ENCODE measurements around the gene POLR2C. TPM values are rescaled to one million over a fixed set of nuclear protein-coding genes. Genes with fewer than 3 reads are reported as not detected.

Gene POLR2C
- 54.9 TPM for total RNA-seq
- polyA plus RNA-seq = 75.1 TPM

DNA sequence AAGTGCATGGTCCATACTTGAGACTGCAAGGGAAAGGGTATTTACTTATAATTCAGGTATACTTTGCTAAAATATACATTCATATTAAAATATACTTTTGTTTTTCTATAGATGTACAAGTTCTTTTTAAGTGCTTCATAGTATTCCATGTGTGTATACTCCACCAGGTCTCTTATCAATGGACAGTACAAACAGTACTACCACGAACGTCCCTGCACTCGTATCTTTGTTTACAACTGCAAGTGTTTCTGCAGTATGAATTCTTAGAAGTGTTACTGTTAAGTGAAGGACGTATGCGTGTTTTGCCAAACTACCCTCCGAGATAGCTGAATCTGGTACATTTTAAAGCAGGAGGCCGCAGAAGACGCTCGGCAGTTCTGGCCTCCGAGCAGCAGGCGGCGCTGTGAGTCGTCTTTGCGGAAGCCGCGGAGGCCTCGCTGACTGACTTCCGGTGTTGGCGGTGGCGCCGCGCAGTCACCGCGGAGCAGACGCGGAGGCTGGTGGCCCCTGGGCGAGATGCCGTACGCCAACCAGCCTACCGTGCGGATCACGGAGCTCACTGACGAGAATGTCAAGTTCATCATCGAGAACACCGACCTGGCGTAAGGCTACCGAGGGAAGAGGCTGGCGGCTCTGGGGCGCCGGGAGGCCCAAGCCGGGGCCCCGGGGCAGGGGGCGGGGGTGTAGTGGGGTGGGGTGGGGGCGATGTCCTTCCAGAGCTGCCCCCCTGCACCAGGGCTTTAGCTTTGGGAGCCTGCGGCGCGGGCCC lies at the start of gene POLR2C:
Gene POLR2C, plus strand, starts transcription at position 471 of the 769 bp plus-strand sequence. Its CDS starts 46 bp downstream, at position 517.
- no peak for DNase-seq (ENCODE audit: extremely low spot score)
- peak within 1 kb of the TSS; percentile 59 for H3K27ac ChIP-seq (ENCODE audit: low read depth)
- peak within 1 kb of the TSS; percentile 98 for H3K4me3 ChIP-seq (ENCODE audit: low read depth, low read length)
- peaks cover 5% of the 10 kb centered on the region for H3K36me3 ChIP-seq (ENCODE audit: insufficient read depth)
- H3K4me1 ChIP-seq (ENCODE audit: insufficient read depth) = no peaks in the 10 kb centered on the region
- under 1% methylated on average over 47 of the region's 47 CpGs for WGBS

DNA sequence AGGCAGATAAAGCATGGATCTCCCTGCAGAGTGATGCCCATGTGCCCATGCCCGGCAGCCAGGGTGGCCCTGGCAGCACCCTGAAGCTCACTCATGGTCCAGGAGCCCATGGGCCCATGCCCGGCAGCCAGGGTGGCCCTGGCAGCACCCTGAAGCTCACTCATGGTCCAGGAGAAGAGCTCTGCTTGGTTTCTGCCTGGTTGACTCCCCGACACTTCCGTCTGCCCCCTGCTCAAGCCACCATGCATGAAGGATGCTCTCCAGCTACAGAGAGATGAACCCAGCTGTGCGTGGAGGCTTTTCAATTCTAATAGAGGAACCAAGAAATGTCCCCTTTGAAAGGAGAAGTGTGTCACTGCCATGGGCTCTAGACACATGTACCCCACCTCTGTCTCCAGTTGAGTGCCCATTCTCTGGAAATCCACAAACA lies 49.2 kb upstream of the POLR2C start:
- Histone ChIP-seq H3K4me1 (ENCODE audit: insufficient read depth) (no peaks in the 10 kb centered on the region), H3K4me3 (ENCODE audit: low read depth, low read length) (no peak overlapping the region), H3K27ac (ENCODE audit: low read depth) (no peak overlapping the region), H3K36me3 (ENCODE audit: insufficient read depth) (no peaks in the 10 kb centered on the region)
- no peak for DNase-seq (ENCODE audit: extremely low spot score)
- WGBS = 91% methylated on average over 5 of the region's 5 CpGs

DNA sequence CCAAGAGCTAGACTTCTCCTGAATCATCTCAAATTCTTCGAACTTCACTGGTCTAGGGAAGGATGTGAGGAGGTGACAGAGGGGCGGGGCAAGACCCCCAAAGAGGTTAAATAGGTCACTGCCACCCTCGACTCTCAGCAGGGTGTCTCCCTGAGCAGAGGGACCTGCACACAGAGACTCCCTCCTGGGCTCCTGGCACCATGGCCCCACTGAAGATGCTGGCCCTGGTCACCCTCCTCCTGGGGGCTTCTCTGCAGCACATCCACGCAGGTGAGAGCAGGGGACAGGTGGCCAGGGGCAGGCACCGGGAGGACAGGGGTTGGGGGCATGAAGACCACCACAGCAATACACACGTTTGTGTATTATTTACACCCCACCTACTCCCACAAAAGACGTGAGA lies 48.7 kb upstream of the POLR2C start:
- WGBS = 78% methylated on average over 7 of the region's 7 CpGs
- no peak overlapping the region for H3K27ac ChIP-seq (ENCODE audit: low read depth)
- no peak overlapping the region for H3K4me3 ChIP-seq (ENCODE audit: low read depth, low read length)
- H3K4me1 ChIP-seq (ENCODE audit: insufficient read depth) = no peaks in the 10 kb centered on the region
- H3K36me3 ChIP-seq (ENCODE audit: insufficient read depth) = no peaks in the 10 kb centered on the region
- DNase-seq (ENCODE audit: extremely low spot score) = no peak

DNA sequence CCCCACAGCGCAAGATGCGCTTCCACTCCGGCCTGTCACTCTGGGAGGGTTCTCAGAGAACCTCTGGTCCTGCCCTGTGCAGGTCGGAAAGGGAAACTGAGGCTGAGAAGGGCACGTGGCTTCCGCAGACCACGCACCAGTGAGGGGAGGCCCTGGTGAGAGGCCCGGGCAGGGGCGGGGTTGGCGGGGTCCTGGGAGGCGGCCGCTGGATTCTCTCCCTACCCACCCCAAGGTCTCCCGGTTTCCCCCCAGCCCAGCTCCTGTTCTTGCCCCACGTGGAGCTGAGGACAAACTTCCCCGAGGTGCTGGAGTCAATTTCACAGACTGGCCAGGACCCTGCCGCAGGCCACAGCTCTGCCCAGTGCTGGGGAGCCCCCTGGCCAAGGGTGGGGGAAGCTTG lies 46.4 kb upstream of the POLR2C start:
- Histone ChIP-seq H3K36me3 (ENCODE audit: insufficient read depth) (no peaks in the 10 kb centered on the region), H3K4me3 (ENCODE audit: low read depth, low read length) (no peak overlapping the region), H3K27ac (ENCODE audit: low read depth) (no peak overlapping the region), H3K4me1 (ENCODE audit: insufficient read depth) (no peaks in the 10 kb centered on the region)
- no peak for DNase-seq (ENCODE audit: extremely low spot score)
- WGBS = 88% methylated on average over 16 of the region's 16 CpGs

DNA sequence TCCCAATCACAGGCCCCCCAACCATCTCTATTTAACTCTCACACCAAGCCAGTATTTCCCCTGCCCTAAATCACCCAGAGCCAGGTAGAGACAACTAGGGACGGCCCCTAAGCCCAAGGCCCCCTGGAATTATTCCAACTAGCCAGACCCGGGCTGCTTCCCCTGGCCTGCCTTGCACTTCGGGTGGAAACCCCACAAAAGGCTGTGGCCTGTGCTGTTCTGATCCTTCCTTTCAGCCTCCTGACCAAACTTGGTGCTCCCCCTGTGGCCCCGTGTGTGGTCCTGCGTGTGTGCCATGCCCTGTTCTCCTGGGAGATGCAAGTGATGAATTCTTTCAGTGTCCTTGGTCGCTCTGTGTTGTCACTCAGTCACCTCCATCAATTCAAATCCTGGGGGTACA lies 43.0 kb upstream of the POLR2C start:
- Histone ChIP-seq H3K36me3 (ENCODE audit: insufficient read depth) (no peaks in the 10 kb centered on the region), H3K4me1 (ENCODE audit: insufficient read depth) (no peaks in the 10 kb centered on the region), H3K27ac (ENCODE audit: low read depth) (no peak overlapping the region), H3K4me3 (ENCODE audit: low read depth, low read length) (no peak overlapping the region)
- WGBS = 72% methylated on average over 6 of the region's 6 CpGs
- DNase-seq (ENCODE audit: extremely low spot score) = no peak

DNA sequence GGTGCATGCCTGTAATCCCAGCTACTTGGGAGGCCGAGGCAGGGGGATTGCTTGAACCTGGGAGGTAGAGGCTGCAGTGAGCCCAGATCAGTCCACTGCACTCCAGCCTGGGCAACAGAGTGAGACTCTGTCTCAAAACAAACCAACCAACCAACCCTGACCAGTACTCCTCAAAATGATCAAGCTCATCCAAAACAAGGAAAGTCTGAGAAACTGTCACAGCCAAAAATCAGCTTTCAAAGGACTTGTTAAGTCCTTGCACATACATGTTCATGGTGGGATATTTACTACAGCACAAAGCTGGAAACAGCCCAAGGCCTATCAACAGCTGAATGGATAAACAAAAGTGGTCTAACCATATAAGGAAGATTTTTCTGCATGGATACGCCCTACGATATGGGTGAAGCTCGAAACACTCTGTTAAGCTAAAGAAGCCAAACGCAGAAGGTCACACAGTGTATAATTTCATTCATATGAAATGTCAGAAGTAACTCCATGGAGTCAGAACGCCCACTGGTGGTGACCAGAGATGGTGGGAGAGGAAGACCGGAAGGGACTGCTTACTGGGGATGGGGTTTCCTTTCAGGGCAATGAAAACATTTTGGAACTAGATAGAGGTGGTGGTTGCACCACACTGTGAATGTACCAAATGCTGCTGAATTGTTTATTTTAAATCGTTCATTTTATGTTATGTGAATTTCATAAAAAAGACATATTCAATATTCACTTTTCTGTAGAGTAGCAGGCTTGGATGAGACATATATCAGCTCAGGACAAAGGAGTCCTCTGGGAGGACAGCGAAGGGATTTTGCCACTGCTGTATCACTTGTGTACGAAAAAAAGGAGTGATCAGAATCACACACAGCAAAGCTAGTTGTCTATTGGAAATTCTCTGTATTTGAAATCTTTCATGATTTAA lies 40.2 kb upstream of the POLR2C start:
- Histone ChIP-seq H3K4me3 (ENCODE audit: low read depth, low read length) (no peak overlapping the region), H3K27ac (ENCODE audit: low read depth) (no peak overlapping the region), H3K4me1 (ENCODE audit: insufficient read depth) (no peaks in the 10 kb centered on the region), H3K36me3 (ENCODE audit: insufficient read depth) (no peaks in the 10 kb centered on the region)
- DNase-seq (ENCODE audit: extremely low spot score) = peak; percentile 41
- WGBS = 30% methylated on average over 10 of the region's 10 CpGs

DNA sequence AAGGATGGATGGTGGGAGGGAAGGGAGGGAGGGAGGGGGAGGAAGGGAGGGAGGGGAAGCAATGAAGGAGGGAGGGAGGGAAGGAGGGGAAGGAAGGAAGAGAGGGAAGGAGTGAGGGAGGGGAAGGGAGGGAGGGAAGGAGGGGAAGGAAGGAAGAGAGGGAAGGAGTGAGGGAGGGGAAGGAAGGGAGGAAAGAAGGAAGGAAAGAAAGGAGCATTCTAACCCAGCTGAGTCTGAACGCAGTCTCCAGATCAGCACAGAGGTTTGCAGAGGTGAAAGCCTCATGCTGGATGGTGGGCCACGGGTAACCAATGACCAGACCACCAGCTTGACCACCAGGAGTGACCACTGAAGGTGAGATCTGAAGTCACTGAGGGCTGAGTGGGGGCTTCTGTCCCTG lies 39.3 kb upstream of the POLR2C start:
- H3K36me3 ChIP-seq (ENCODE audit: insufficient read depth) = no peaks in the 10 kb centered on the region
- no peak for DNase-seq (ENCODE audit: extremely low spot score)
- WGBS = 89% methylated on average over 2 of the region's 2 CpGs
- H3K4me1 ChIP-seq (ENCODE audit: insufficient read depth) = no peaks in the 10 kb centered on the region
- no peak overlapping the region for H3K27ac ChIP-seq (ENCODE audit: low read depth)
- H3K4me3 ChIP-seq (ENCODE audit: low read depth, low read length) = no peak overlapping the region

DNA sequence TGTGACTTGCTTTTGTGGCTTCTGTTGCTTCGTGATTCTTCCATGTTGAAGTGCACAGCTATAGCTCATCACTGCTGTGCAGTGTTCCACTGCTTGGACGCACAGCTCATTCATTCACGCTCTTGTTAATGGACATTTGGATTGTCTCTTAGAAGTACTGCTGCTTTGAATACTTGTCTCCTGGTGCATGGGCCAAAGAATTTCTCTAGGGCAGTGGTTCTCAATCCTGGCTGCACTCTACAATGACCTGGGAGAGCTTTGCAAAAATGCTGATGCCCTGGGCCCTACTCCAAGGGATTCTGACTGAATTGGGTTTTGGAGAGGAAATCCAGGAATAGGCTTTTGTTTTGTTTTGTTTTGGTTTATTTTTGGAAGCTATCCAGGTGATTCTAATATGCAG lies 37.9 kb upstream of the POLR2C start:
- DNase-seq (ENCODE audit: extremely low spot score) = no peak
- H3K36me3 ChIP-seq (ENCODE audit: insufficient read depth) = no peaks in the 10 kb centered on the region
- H3K4me3 ChIP-seq (ENCODE audit: low read depth, low read length) = no peak overlapping the region
- no peaks in the 10 kb centered on the region for H3K4me1 ChIP-seq (ENCODE audit: insufficient read depth)
- H3K27ac ChIP-seq (ENCODE audit: low read depth) = no peak overlapping the region
- WGBS = 55% methylated on average over 3 of the region's 3 CpGs

DNA sequence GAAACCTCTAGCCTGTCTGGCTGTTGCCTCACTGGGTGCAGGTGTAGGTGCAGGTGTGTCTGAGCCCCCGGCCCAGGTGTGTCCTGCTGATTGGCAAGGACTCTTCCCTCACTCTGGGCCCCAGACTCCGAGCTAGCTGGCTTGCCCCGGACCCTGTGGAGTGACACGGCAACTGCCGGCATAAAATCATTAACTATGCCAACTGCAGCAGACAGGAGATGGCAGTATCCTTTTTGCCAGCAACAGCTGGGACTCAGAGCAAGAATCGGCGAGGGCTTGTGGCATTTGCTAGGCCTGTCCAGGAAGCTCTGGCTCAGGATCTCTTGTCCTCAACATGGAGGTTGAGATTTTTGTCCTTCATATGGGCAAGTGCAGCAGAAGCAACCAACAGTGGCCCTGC lies 36.1 kb upstream of the POLR2C start:
- Histone ChIP-seq H3K4me3 (ENCODE audit: low read depth, low read length) (no peak overlapping the region), H3K4me1 (ENCODE audit: insufficient read depth) (no peaks in the 10 kb centered on the region), H3K36me3 (ENCODE audit: insufficient read depth) (no peaks in the 10 kb centered on the region), H3K27ac (ENCODE audit: low read depth) (no peak overlapping the region)
- WGBS = 88% methylated on average over 7 of the region's 7 CpGs
- no peak for DNase-seq (ENCODE audit: extremely low spot score)

DNA sequence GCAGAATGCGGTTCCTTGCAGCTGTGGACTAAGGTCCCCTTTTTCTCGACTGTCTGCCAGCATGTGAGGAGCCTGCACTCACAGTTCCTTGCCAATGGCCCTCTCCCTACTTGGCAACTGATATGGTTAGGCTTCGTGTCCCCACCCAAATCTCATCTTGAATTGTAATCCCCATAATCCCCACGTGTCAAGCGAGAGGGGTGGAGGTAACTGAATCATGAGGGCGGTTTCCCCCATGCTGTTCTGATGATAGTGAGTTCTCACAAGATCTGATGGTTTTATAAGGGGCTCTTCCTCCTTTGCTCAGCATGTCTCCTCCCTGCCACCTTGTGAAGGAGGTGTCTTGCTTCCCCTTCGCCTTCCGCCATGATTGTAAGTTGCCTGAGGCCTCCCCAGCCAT lies 35.2 kb upstream of the POLR2C start:
- no peak for DNase-seq (ENCODE audit: extremely low spot score)
- Histone ChIP-seq H3K27ac (ENCODE audit: low read depth) (no peak overlapping the region), H3K4me3 (ENCODE audit: low read depth, low read length) (no peak overlapping the region), H3K36me3 (ENCODE audit: insufficient read depth) (peaks cover 3% of the 10 kb centered on the region), H3K4me1 (ENCODE audit: insufficient read depth) (no peaks in the 10 kb centered on the region)
- WGBS = 64% methylated on average over 8 of the region's 8 CpGs

DNA sequence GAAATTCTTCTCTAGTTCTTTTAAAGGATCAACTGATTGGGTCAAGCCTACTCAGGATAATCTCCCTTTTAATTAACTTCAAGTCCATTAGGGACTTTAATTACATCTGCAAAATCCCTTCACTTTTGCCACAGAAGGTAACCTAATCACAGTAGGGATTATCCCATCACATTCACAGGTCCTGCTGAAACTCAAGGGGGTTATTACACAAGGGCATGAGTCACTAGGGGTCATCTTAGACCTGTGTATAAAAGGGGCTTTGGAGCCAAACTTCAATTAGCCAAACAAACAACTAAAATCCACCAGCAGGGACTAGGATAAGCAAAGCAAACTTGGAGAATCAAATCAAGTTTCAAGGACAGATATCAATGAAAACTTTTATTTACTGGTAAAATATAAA lies 34.7 kb upstream of the POLR2C start:
- Histone ChIP-seq H3K36me3 (ENCODE audit: insufficient read depth) (peaks cover 4% of the 10 kb centered on the region), H3K4me1 (ENCODE audit: insufficient read depth) (no peaks in the 10 kb centered on the region), H3K4me3 (ENCODE audit: low read depth, low read length) (no peak overlapping the region), H3K27ac (ENCODE audit: low read depth) (no peak overlapping the region)
- DNase-seq (ENCODE audit: extremely low spot score) = no peak

DNA sequence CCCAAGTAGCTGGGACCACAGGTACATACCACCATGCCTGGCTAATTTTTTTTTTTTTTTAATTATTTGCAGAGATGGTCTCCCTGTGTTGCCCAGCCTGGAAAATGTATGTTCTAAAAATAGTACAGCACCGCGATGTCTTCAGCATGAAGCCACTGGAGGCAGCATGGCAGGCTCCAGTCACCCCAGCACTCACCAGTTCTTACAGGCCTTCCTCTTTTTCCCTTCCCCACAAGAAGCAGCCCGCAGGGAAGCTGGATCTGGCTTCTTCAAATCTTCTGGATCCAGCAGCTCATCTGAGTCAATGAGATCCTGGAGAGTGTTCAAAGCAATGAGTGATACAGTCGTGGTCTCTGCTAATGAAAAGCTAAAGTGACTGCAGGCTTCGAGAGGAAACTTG lies 31.5 kb upstream of the POLR2C start:
- Histone ChIP-seq H3K4me3 (ENCODE audit: low read depth, low read length) (no peak overlapping the region), H3K27ac (ENCODE audit: low read depth) (no peak overlapping the region), H3K4me1 (ENCODE audit: insufficient read depth) (no peaks in the 10 kb centered on the region), H3K36me3 (ENCODE audit: insufficient read depth) (peaks cover 6% of the 10 kb centered on the region)
- DNase-seq (ENCODE audit: extremely low spot score) = no peak
- WGBS = 83% methylated on average over 5 of the region's 5 CpGs

DNA sequence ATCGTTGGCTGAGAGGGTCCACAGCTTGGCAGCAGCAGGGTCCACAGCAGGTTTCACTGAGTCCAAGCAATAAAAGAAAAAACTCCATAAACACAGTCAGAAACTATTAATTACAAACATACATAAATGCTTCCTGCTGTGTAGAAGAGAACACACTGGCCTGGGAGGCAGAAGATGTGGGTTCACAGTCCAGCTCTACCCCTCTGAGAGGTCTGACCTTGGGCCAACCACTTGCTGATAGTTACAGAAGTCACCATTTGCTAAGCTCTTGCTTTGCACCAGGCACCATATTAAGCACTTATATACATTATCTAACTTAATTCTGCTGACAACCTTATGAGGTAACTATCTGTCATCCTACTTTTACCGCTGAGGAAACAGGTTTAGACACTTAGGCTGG lies 30.0 kb upstream of the POLR2C start:
- Histone ChIP-seq H3K36me3 (ENCODE audit: insufficient read depth) (peaks cover 6% of the 10 kb centered on the region), H3K4me3 (ENCODE audit: low read depth, low read length) (no peak overlapping the region), H3K4me1 (ENCODE audit: insufficient read depth) (no peaks in the 10 kb centered on the region), H3K27ac (ENCODE audit: low read depth) (no peak overlapping the region)
- DNase-seq (ENCODE audit: extremely low spot score) = no peak
- WGBS = 95% methylated on average over 2 of the region's 2 CpGs

DNA sequence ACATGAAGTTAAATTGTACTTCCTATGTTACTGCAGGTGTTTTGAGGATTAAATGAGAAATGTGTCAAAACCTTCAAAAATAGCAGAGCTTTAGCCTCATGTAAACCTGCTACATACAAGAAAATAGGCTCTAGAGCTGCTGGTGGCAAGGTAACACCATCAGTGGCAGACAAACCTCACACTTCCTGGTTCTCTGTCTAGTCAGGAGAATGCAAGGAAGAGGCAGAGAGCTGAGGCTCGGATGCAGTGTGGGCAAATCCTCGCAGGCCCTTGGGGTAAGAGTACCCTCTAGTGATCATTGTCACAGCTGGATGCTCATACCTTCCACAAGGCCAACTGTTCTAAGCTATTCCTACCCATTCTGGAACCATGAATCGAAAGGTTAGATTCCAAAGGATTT lies 29.5 kb upstream of the POLR2C start:
- WGBS = 89% methylated on average over 3 of the region's 3 CpGs

More for the DNA sequence above, 29.5 kb upstream of the POLR2C start:
- H3K4me1 ChIP-seq (ENCODE audit: insufficient read depth) = no peaks in the 10 kb centered on the region
- H3K27ac ChIP-seq (ENCODE audit: low read depth) = no peak overlapping the region
- no peak for DNase-seq (ENCODE audit: extremely low spot score)
- peaks cover 6% of the 10 kb centered on the region for H3K36me3 ChIP-seq (ENCODE audit: insufficient read depth)
- no peak overlapping the region for H3K4me3 ChIP-seq (ENCODE audit: low read depth, low read length)
